NCI-H526 treated with DMSO at 0.1 percent for 48 hours (cell line): ENCODE data around the gene TEC.
"Not testable (repeated sequence)": the region's sequence is repeated elsewhere in the genome, so short reads cannot be mapped to it uniquely, and the experiment has no call there.

Experiments used
- DNase-seq: peaks from one replicate; lab custom pipeline; 2025; lab: John Stamatoyannopoulos, UW

The TEC gene

DNA sequence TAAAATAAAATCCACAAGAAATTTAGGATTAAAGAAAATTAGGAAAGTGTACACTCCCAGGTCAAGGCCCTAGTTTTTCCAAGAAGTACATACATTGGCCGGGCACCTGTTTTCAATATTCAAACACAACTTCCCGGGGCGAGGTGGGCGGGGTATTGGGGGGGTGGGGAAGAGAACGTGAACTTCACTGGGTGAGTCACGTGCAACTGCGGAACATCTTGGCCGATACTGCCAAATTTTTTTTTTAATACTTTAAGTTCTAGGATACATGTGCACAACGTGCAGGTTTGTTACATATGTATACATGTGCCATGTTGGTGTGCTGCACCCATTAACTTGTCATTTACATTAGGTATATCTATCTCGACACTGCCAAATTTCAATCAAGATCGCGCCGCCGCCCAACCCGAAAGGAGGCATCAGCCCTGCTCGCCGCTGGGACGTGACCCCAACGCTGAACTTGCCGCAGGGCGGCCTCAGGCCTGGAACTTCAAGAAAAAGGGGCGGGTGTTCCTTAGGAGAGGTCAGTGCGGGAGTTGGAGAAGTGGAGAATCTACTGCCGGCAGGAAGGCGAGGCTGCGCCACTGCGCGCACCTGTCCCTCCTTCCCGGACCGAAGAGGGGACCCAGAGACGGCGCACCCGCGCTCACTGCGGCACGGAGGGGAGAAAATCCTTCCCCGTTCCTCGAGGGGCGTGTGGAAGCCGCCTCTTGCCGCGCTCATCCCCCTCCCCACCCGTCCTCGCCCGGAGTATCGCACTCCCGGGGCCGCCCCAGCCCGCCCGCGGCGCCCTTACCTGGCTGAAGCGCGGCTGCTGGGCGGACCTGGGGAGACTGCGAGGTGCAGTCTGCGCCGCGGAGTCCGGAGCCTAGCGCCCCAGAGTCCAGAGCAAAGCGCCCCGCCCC, at the start of gene TEC:
TSS of gene TEC (minus strand) at position 883 of the 905 bp plus-strand sequence. CDS start 41,224 bp downstream, outside the sequence.
- DNase-seq: peak; percentile 48

DNA sequence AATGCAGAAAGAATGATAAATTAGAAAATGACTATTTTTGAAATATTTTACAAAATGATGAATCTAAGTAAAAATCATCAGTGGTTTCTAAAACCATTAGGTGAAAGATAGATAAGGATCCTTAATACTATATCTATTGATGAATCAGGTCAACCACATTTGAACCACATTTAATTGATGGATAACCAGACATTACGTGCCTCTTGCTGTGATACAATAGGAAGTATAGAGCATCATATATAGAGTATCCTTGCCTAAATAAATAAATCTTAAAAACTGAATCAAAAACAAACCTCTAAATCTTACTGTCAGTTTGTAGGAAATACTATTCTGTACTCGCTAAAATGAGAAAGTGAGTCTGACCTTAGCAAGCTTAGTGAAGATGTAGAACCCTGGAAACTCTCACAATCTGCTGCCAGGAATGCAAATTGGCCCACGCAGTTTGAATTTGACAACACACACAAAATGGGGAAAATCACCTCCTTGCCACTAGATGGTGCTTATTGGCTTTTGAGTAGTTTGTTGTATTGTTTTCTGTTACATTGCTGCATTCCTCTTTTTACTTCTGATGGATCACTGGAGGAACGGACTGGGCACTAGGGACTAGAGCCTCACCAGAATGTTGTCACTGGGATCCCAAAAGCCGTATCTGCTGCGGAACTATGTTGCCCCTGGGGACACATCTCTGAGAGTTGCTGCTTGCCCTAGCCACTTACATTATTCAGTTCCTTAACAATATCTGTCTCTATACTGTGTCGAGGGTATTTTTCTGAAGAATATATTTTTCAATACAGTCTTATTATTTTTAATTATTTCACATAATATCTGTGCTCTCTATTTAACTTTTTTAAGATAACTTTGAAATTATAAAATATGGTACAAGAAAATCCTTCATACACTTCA, 46.3 kb upstream of the TEC start:
- peak; percentile 11 for DNase-seq

DNA sequence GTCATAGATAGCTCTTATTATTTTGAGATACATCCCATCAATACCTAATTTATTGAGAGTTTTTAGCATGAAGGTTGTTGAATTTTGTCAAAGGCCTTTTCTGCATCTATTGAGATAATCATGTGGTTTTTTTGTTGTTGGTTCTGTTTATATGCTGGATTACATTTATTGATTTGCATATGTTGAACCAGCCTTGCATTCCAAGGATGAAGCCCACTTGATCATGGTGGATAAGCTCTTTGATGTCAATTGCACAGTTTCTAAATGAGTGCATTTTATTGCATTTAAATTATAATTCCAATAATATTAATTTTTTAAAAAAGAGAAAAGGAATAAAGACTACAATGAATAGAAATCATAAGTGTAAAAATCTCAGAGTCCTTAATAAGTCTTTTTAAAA, 45.1 kb upstream of the TEC start:
- not testable (repeated sequence) for DNase-seq

DNA sequence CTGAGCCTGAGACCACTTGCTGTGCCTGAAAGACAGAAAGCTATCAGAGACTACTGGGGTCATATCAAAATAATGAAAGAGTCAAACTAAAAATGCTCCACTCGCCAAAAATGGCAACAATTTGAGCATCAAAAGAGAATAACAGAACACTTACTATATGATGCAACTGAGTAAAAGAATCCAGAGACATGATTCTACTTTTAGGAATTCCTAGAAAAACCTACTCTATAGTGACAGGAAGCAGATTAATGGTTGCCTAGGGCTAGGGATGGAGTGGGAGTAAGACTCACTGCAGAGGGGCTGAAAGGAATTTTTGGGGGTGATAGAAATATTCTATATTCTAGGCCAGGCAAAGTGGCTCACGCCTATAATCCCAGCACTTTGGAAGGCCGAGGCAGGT, 42.3 kb upstream of the TEC start:
- no peak for DNase-seq

DNA sequence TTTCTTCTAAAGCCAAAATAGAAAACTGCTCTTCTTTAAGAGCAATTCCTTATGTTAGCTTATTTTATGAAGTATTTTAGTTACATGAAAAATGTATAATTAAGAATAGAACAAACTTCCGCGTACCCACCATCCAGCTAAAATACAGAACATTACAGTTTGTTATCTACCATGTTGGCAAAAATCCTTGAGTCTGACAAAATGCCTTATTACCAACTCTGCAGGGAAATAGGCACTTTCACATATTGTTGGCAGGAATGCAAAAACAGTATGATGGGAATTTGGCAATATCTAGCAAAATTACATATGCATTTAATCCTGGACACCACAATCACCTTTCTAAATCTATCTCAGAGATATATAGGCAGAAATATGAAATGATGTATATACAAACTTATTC, 39.3 kb upstream of the TEC start:
- DNase-seq: no peak

DNA sequence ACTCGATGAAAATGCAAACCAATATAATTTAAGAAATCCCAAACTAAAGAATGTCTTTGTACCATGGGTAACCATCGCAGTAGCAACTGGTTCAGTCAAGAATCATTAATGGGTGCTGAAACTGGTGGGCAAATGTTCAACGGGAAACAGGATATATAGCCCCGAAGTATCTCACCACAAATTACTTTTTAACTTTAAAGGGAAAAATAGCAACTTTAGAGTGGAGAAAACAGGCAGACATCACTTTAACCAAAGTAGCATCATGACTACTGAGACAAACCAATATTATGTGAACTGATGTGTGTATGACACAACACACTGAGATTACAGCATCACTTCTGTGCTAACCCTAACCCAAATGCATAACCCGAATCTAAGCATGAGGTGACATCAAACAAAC, 37.9 kb upstream of the TEC start:
- no peak for DNase-seq

DNA sequence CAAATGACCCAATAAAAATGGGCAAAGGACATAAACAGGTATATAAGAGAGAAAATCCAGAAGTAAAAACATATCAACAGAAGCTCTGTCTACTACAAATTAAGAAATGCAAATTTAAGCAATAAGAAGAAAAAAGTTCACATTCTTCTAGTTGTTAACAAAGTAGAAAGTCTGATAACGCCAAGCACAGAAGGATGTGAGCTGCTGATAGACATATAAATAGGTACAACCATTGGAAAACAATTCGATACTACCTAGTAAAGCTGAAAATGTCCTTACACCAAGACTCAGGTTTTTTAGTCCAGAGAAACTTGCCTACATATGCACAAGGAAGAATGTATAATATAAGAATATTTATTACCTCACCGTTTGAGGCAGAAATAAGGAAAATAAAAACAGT, 35.9 kb upstream of the TEC start:
- no peak for DNase-seq

DNA sequence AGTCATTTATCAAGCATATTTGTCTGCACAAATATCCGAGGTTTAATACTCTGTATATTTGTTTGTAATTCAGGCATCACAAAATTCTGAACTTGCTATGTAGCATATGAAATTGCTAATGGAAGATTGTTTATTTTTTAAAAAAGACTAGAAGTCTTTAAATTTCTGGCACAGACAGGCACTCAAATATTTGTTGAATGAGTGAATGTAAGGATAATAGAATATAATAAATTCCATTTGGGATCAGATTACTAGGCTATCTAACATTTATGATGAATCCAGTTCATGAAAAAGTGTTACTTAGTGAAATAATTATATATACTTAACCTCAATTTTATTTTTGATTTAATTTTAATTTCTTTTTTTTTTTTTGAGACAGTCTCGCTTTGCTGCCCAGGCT, 30.4 kb upstream of the TEC start:
- DNase-seq: no peak

DNA sequence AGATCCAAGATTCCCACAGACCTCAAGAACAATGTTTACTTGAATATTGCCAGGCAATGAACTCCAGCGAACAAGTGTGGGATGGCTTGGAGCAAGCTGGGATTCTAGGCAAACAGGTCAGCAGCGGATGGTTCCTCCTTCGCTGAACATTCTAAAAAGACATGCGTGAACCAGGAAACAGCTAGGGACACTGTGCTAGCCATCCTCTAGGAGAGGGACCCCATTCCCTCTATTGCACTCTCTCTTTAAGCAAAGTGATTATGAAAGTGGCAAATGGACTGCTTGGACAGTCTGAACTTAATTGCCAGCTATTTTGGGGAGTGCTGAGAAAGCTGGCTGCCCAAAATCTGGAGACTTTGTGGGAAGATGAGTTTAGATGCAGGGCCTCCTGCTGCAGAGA, 29.9 kb upstream of the TEC start:
- no peak for DNase-seq

DNA sequence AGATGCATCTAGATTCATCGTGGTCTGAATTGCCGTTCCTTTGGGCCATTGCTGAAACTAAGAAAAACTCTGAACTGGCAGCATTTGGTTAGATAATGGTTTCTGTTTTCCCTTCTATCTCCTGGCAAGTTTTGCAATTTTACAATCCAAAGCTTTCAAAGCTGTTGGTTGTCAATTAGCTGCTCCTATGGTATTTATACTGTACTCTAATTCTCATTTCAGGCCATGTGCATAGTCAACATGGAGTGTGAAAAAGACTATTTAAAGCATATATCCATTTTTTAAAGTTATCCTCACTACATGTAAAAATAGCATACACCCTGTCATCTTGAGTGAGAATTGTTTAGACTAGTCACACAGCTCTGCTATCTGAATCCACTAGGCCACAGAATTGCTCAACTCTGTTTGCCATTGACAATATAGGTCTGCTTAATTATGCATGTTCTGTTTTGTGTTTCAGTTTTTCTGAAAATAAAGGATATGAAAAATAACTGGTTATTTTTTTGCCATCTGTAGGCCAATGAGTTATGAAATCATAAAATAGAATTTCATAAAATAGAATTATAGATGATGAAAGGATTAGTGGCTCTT, 27.7 kb upstream of the TEC start:
- DNase-seq: no peak

DNA sequence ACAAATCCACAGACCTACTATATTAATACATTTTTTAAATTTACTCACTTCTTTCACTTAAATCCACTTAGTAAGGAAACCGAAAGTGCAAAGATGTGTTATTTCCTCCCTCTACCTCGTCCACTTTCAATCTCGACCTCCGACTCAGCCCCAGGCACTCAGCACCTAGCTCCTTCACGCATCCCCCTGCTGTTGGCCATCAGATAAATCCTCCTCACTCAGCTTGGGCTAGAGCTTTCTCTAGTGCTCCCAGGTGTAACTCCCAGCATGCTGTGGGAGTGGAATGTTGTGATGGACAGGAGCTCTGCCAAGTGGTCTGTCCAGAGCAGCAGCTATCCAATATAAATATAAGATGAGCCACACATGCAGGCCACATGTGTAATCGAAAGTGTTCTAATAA, 26.7 kb upstream of the TEC start:
- no peak for DNase-seq

DNA sequence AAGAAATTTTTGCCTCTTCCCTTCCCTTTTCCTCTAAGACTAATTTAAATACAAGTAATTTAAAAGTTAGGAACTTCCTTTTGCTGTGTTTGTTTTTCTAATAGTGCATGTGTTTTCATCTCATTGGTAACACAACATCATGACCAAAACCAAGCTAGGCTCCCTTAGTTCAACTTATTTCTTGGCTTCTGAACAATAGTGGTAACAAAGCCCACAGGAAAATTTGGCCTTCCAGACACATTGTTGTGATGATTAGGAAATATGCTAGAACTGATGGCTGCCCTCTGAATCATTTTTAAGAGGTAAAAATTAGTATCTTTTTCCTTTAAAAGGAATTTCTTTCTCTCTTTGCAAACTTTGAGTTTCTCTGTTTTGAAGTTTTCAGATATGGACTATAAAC, 25.5 kb upstream of the TEC start:
- no peak for DNase-seq

DNA sequence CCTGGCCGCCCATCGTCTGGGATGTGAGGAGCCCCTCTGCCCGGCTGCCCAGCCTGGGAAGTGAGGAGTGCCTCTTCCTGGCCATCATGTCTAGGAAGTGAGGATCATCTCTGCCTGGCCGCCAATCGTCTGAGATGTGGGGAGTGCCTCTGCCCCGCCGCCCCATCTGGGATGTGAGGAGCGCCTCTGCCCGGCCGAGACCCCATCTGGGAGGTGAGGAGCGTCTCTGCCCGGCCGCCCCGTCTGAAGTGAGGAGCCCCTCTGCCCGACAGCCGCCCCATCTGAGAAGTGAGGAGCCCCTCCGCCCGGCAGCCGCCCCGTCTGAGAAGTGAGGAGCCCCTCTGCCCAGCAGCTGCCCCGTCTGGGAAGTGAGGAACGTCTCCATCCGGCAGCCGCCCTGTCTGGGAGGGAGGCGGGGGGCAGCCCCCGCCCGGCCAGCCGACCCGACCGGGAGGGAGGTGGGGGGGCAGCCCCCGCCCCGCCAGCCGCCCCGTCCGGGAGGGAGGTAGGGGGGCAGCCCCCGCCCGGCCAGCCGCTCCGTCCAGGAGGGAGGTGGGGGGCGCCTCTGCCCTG, 22.7 kb upstream of the TEC start:
- not testable (repeated sequence) for DNase-seq

DNA sequence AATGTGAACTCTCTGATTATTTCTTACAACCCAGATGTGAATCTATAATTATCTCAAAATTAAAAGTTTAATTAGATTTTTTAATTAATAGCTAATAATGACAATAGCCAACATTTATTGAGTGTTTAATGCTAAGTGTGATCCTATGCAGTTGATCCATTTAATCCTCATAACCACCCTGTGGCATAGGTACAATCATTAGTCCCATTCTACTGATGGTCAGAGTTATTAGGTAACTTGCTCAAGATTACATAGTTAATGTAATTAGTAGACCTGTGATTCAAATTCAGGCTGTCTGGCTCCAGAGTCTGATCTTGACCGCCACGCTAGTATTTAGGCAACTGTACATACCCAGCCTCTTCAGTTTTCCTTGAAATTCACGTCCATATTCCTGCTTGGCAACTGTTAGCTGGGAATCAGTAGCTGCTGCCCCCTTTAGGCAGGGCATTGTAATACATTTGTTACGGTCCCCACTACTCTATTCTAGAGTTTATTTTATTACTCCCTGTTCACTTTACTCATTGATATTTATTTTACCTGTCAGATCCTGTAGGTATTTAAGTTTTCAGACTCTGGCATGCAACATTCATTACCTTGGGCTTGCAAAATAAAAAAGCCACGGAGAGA, 20.6 kb upstream of the TEC start:
- DNase-seq: no peak

DNA sequence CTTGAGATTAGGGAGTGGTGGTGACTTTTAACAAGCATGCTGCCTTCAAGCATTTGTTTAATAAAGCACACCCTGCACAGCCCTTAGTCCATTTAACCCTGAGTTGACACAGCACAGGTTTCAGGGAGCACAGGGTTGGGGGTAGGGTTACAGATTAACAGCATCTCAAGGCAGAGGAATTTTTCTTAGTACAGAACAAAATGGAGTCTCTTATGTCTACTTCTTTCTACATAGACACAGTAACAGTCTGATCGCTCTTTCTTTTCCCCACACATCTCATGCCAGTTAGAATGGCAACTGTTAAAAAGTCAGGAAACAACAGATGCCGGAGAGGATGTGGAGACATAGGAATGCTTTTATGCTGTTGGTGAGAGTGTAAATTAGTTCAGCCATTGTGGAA, 16.4 kb upstream of the TEC start:
- not testable (repeated sequence) for DNase-seq

DNA sequence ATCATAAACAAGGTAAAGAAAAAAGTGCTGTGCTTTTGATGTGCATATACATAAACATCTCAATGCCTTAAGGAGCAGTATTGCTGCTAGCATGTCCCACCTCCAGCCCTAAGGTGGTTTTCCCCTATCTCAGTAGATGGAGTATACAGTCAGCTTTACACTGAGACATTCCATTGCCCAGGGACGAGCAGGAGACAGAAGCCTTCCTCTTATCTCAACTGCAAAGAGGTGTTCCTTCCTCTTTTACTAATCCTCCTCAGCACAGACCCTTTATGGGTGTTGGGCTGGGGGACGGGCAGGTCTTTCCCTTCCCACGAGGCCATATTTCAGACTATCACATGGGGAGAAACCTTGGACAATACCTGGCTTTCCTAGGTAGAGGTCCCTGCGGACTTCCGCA, 16.0 kb upstream of the TEC start:
- DNase-seq: not testable (repeated sequence)

DNA sequence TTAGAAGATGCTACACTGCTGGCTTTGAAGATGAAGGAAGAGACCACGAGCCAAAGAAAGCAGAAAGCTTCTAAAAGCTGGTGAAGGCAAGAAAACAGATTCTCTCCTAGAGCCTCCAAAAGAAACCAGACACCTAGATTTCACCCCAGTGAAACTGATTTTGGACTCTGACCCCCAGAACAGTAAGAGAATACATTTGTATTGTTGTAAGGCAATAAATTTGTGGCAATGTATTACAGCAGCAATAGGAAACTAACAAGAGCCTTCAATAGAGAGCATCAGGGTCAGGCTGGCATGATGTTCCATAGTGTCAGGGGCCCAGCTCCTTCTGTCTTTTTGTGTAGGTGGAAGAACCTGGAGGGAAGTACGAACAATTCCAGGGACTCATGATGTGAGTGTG, 6.0 kb upstream of the TEC start:
- no peak for DNase-seq

DNA sequence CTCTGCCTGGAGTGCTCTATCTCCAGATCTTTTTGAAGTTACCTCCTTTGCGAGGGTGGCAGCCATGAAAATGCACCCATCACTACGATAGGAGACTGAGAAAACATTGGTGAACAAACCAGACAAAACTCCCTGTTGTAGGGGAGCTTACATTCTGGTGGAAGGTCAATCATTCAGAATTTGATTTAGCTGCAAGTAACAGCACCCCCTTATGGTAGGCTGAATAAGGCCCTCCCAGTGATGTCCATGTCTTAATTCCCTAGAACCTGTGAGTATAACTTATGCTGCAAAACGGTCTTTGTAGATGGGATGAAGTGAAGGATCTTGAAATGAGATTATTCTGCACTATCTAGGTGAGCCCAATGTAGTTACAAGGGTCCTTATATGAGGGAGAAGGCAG, 5.6 kb upstream of the TEC start:
- DNase-seq: no peak

DNA sequence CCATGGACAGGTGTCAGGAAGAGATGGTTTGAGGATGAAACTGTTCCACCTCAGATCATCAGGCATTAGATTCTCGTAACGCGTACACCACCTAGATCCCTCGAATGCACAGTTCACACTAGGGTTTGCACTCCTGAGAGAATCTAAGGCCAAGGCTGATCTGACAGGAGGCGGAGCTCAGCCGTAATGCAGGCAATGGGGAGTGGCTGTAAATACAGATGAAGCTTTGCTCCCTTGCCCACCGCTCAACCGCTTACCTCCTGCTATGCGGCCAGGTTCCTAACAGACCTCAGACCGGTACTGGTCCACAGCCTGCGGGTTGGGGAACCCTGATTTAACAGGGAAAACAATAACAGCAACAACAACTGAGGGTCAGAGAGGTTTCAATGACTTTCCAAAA, 2.0 kb upstream of the TEC start:
- DNase-seq: no peak

DNA sequence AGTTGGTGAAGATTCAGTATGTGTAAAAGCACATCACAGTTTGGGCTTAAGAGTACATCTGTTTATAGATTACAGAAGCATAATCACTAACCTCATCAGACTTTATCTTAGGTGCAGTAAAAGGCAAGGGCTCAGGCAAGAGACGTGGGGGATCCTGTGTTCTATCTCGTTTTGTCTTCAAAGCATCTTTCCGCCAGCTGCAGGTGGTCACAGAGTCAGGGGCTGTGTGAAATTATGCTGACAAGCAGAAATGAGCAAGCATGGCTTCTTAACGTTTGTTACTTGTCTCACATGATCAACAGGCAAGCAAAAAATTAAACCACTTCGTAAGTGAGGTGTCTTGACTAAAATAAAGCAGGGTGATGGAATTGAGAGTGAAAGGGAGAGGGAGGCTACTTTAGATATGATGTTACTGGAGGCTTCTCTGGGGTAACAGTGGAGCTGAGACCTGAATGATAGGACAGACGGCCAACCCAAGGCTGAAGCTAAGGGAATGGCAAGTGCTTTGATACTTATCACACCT, 1.4 kb upstream of the TEC start:
- DNase-seq: no peak

DNA sequence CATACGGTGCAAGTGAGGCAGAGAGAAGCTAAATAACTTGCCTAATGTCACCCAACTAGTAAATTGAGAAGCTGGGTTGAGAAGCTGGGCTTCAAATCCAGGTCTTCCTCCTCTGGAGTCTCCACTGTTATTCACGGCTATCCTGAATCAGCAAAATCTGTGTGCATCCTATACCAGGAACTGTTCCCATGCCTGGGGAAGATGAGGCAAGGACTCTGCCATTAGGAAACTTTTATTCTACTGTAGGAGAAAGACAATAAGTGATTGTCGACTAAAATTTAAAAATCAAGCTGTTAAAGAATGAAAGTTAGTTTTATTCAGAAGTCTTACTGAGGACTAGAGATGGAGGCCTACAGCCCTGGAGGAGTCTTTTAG, 872 bp upstream of the TEC start:
- no peak for DNase-seq
